Loucy (cell line): ENCODE measurements around the gene B9D1.

Experiments used
- CTCF ChIP-seq: fragments of 200-600 bp; sonication (generic); conservative IDR thresholded peaks from 2 replicates; pipeline ENCODE4 v1.5.1; 2014; ENCODE audit warnings: mild to moderate bottlenecking, antibody characterized with exemption, low read length
- EZH2phosphoT487 ChIP-seq: fragments of 200-600 bp; IDR thresholded peaks from 2 replicates; pipeline ENCODE4 v1.6.1; 2018; ENCODE audit warnings: antibody characterized with exemption, mild to moderate bottlenecking, moderate library complexity, borderline replicate concordance

- TF ChIP-seq CTCF (no peak), EZH2phosphoT487 (no peak)
Observed at GRCh38 chr17:19360772-19361171, 1.8 kb downstream of the B9D1 start.
